Upper lobe of left lung (tissue), 4 donors: ENCODE measurements around the gene AGBL1.

Source experiments
- CTCF ChIP-seq, 6 experiments: fragments of 450-650 bp in 4 of 6; fragments of 200-600 bp in 2 of 6; sonication (generic) in 2 of 6; IDR thresholded peaks; one replicate each; pipeline ENCODE4 v1.5.1; 2016 to 2019; ENCODE audit warnings: antibody characterized with exemption in 6 of 6
- POLR2A ChIP-seq, 4 donors: fragments of 450-650 bp; IDR thresholded peaks; one replicate each; pipeline ENCODE4 v1.5.1; 2016 to 2017; ENCODE audit warnings: antibody characterized with exemption in 4 of 4, mild to moderate bottlenecking in 2 of 4
- POLR2AphosphoS5 ChIP-seq, 2 donors: sonication (generic); formaldehyde crosslinking; IDR thresholded peaks; one replicate each; pipeline ENCODE4 v1.5.1; 2017; ENCODE audit warnings: antibody characterized with exemption in 2 of 2

DNA sequence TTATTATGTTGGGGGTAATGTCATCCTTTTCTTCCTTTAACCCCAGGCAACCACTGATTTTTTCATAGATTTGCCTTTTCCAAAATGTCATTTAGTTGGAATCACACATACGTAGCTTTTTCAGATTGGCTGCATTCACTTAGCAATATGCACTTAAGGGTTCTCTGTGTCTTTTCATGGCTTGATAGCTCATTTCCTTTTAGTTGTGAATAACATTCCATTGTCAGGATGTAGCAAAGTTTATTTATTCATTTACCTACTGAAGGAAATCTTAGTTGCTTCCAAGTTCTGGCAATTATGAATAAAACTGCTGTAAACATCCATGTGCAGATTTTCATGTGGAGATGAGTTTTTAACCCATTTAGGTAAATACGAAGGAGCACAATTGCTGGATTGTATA is 125.4 kb downstream of the AGBL1 start:
- no peak for TF ChIP-seq POLR2A (IDR thresholded peaks at IDR 0.05)
- TF ChIP-seq CTCF (IDR thresholded peaks at IDR 0.05), result no peak
- TF ChIP-seq POLR2AphosphoS5 (IDR thresholded peaks at IDR 0.05), result no peak
